Thyroid gland (tissue), 4 donors: ENCODE data around the gene LIPM. TPM values are rescaled to one million over a fixed set of nuclear protein-coding genes. Genes with fewer than 3 reads are reported as not detected.

Source experiments
- DNase-seq, 2 donors: peaks; one replicate each; pipeline ENCODE4 v3.0.0-alpha.2; 2019
- H3K27ac ChIP-seq, 3 donors: fragments of 200-600 bp; sonication (generic); 1 replicate in 2 of 3; 2 replicates in 1 of 3; pipeline ENCODE4 v1.5.1; 2016 to 2019; ENCODE audit warnings: mild to moderate bottlenecking in 1 of 3, moderate library complexity in 1 of 3
- H3K27me3 ChIP-seq: fragments of 200-600 bp; sonication (generic); one replicate; pipeline ENCODE4 v1.5.1; 2019
- H3K36me3 ChIP-seq, 2 donors: fragments of 200-600 bp; sonication (generic); one replicate each; pipeline ENCODE4 v1.5.1; 2016 to 2019
- H3K4me1 ChIP-seq, 2 donors: fragments of 200-600 bp; sonication (generic); one replicate each; pipeline ENCODE4 v1.5.1; 2017 to 2019
- H3K4me3 ChIP-seq, 3 donors: fragments of 200-600 bp; sonication (generic); replicated peaks in 1 of 3; 1 replicate in 2 of 3; 2 replicates in 1 of 3; pipeline ENCODE4 v1.5.1; 2016; ENCODE audit warnings: mild to moderate bottlenecking in 1 of 3
- H3K9me3 ChIP-seq: fragments of 200-600 bp; sonication (generic); one replicate; pipeline ENCODE4 v1.5.1; 2017
- CTCF ChIP-seq, 6 experiments: fragments of 200-600 bp in 3 of 6; fragments of 450-650 bp in 3 of 6; sonication (generic) in 3 of 6; IDR thresholded peaks; one replicate each; pipeline ENCODE4 v1.5.1; 2016 to 2019; ENCODE audit warnings: antibody characterized with exemption in 6 of 6, mild to moderate bottlenecking in 2 of 6, inconsistent platforms in 1 of 6, moderate library complexity in 1 of 6
- POLR2A ChIP-seq, 2 donors: fragments of 450-650 bp; IDR thresholded peaks; one replicate each; pipeline ENCODE4 v1.6.1; 2017; ENCODE audit warnings: antibody characterized with exemption in 2 of 2, mild to moderate bottlenecking in 2 of 2, moderate library complexity in 1 of 2
- WGBS, 2 donors: methylation state at CpG; one replicate each; pipeline ENCODE4 v1.1.5; 2017; 5-methylcytosine and 5-hydroxymethylcytosine counted together
- intact Hi-C: fragments of 100-400 bp; cut with DNase I; formaldehyde crosslinking; loops from one replicate; pipeline ENCODE4 v1.15.1; 2023
- total RNA-seq, 4 donors: library from RNA; depleted of rRNA; stranded (reverse); fragments of >200 nt; gene quantifications; one replicate each; pipeline ENCODE4 v1.2.3, GENCODE V29; 2016

LIPM gene
- total RNA-seq, 4 donors from 2014 or later: not detected

- Histone ChIP-seq H3K27ac (no peak overlapping the region), H3K27me3 (no peaks in the 10 kb centered on the region), H3K4me3 (no peak overlapping the region), H3K9me3 (no peaks in the 10 kb centered on the region), H3K36me3 (no peaks in the 10 kb centered on the region), H3K4me1 (no peaks in the 10 kb centered on the region)
- no peak for DNase-seq
- intact Hi-C loops: no loop called here
- TF ChIP-seq CTCF (IDR thresholded peaks at IDR 0.05) (no peak), POLR2A (IDR thresholded peaks at IDR 0.05) (no peak)
- WGBS, 2 donors: 86 to 87% methylated on average over 2 of the region's 2 CpGs
Measured at GRCh38 chr10:88781206-88781605, 21.3 kb upstream of the LIPM start.

- no peaks in the 10 kb centered on the region for H3K36me3 ChIP-seq
- no peak overlapping the region for H3K27ac ChIP-seq
- H3K4me1 ChIP-seq: no peaks in the 10 kb centered on the region
- no peaks in the 10 kb centered on the region for H3K9me3 ChIP-seq
- 63 to 95% methylated on average over 3 of the region's 3 CpGs for whole genome bisulfite sequencing, 2 donors
- H3K4me3 ChIP-seq: no peak overlapping the region
- intact Hi-C loops: no loop called here
- H3K27me3 ChIP-seq: no peaks in the 10 kb centered on the region
- TF ChIP-seq CTCF (IDR thresholded peaks at IDR 0.05): no peak
- no peak for TF ChIP-seq POLR2A (IDR thresholded peaks at IDR 0.05)
- no peak for DNase-seq
Measured at GRCh38 chr10:88782222-88782621, 20.3 kb upstream of the LIPM start.

GRCh38 chr10:88783724-88784123, 18.8 kb upstream of the LIPM start:
- Histone ChIP-seq H3K27me3 (no peaks in the 10 kb centered on the region), H3K4me1 (no peaks in the 10 kb centered on the region), H3K4me3 (no peak overlapping the region), H3K27ac (no peak overlapping the region), H3K36me3 (no peaks in the 10 kb centered on the region), H3K9me3 (no peaks in the 10 kb centered on the region)
- no peak for DNase-seq
- 75% methylated on average over 3 of the region's 3 CpGs for WGBS, 2 donors
- TF ChIP-seq POLR2A (IDR thresholded peaks at IDR 0.05): no peak
- TF ChIP-seq CTCF (IDR thresholded peaks at IDR 0.05): no peak
- intact Hi-C loops: no loop called here

GRCh38 chr10:88786032-88786770, 16.3 kb upstream of the LIPM start:
- DNase-seq: no peak
- TF ChIP-seq POLR2A (IDR thresholded peaks at IDR 0.05) (no peak), CTCF (IDR thresholded peaks at IDR 0.05) (no peak)
- Histone ChIP-seq H3K36me3 (no peaks in the 10 kb centered on the region), H3K27me3 (no peaks in the 10 kb centered on the region), H3K4me3 (no peak overlapping the region), H3K9me3 (no peaks in the 10 kb centered on the region), H3K27ac (no peak overlapping the region), H3K4me1 (no peaks in the 10 kb centered on the region)
- WGBS, 2 donors: 93 to 95% methylated on average over 10 of the region's 10 CpGs
- intact Hi-C loops: no loop called here

GRCh38 chr10:88787463-88787862, 15.1 kb upstream of the LIPM start:
- no peak overlapping the region for H3K4me3 ChIP-seq
- no peaks in the 10 kb centered on the region for H3K4me1 ChIP-seq
- no peak overlapping the region for H3K27ac ChIP-seq
- intact Hi-C loops: no loop called here
- WGBS, 2 donors: 83 to 89% methylated on average over 5 of the region's 5 CpGs
- no peaks in the 10 kb centered on the region for H3K36me3 ChIP-seq
- H3K9me3 ChIP-seq: no peaks in the 10 kb centered on the region
- TF ChIP-seq CTCF (IDR thresholded peaks at IDR 0.05) (no peak), POLR2A (IDR thresholded peaks at IDR 0.05) (no peak)
- no peaks in the 10 kb centered on the region for H3K27me3 ChIP-seq
- DNase-seq: no peak
